Central memory CD8-positive, alpha-beta T cell (primary cell): ENCODE measurements around the gene CCT6A.
"Not testable (repeated sequence)": the region's sequence is repeated elsewhere in the genome, so short reads cannot be mapped to it uniquely, and the experiment has no call there.

Source experiments
- ATAC-seq: fragments of 150-1000 bp; cut with Tn5 transposase; replicated peaks from 2 replicates; pipeline ENCODE4 v1.10.0; 2022; ENCODE audit warnings: mild to moderate bottlenecking, moderate FRiP score, moderate number of reproducible peaks; ENCODE audit not compliant: poor library complexity, severe bottlenecking; ENCODE audit errors: extremely low read depth
- DNase-seq, 2 donors: peaks; one replicate each; pipeline ENCODE4 v3.0.0; 2021; ENCODE audit warnings: low spot score in 2 of 2
- H3K27ac Mint-ChIP-seq: one replicate; pipeline ENCODE4 v1.8.0; 2022; ENCODE audit warnings: low read depth, mild to moderate bottlenecking, moderate library complexity, mixed read lengths
- H3K27me3 Mint-ChIP-seq: one replicate; pipeline ENCODE4 v1.8.0; 2022; ENCODE audit warnings: mixed read lengths
- H3K36me3 Mint-ChIP-seq: one replicate; pipeline ENCODE4 v1.8.0; 2022; ENCODE audit warnings: mild to moderate bottlenecking, moderate library complexity, mixed read lengths; ENCODE audit not compliant: insufficient read depth
- H3K4me1 Mint-ChIP-seq: one replicate; pipeline ENCODE4 v1.8.0; 2022; ENCODE audit warnings: mixed read lengths
- H3K4me3 Mint-ChIP-seq: one replicate; pipeline ENCODE4 v1.8.0; 2022; ENCODE audit warnings: mild to moderate bottlenecking, moderate library complexity, mixed read lengths
- H3K9me3 Mint-ChIP-seq: one replicate; pipeline ENCODE4 v1.8.0; 2022; ENCODE audit warnings: mixed read lengths

The CCT6A gene

GRCh38 chr7:56092388-56092787 is 40.8 kb downstream of the CCT6A start:
- not testable (repeated sequence) for H3K27me3 Mint-ChIP-seq, H3K27ac Mint-ChIP-seq, H3K4me1 Mint-ChIP-seq, H3K9me3 Mint-ChIP-seq, H3K4me3 Mint-ChIP-seq, ATAC-seq, DNase-seq
- peaks cover 16% of the 10 kb centered on the region for H3K36me3 Mint-ChIP-seq

DNA sequence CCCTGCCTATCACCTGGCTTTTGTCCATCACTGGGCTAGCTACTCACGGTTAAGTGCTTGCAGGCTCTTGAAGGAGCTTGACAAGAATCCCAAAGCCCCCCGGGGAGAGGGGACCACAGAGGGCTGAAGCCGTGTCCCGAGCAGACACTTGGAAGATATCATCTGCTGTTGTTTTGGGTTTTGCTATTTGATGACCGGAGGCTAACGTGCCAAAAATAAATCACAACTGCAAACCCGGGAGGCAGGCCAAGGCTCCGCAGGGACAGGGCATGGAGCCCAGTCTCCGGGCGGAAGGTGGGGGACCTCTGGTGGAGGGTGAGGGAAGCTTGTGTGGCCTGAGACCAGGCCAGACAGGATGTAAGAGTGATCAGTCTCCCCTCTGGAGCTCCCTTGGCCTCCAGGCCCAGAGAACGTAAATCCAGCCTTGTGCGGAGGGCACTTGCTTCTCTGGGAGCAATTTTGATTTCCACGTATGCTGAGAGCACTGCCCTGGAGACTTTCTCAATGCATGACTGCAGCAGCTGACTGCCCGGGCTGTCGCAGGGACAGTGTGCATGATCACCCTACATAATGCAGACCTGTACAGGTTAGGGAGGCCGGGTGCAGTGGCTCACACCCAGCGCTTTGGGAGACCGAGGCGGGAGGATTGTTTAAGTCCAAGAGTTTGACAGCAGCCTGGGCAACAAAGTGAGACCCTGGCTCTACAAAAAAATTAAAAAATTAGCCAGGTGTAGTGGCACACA is 41.4 kb downstream of the CCT6A start, which contains the start of gene PHKG1:
PHKG1 (minus strand) TSS at position 164 of the 743 bp plus-strand sequence. CDS start 4,011 bp downstream, outside the sequence.
- Mint-ChIP-seq H3K27me3 (no peaks in the 10 kb centered on the region), H3K27ac (no peak within 1 kb of the TSS), H3K36me3 (peaks cover 18% of the 10 kb centered on the region), H3K4me1 (no peaks in the 10 kb centered on the region), H3K9me3 (no peaks in the 10 kb centered on the region), H3K4me3 (no peak within 1 kb of the TSS)
- ATAC-seq (no peak), DNase-seq (no peak)

DNA sequence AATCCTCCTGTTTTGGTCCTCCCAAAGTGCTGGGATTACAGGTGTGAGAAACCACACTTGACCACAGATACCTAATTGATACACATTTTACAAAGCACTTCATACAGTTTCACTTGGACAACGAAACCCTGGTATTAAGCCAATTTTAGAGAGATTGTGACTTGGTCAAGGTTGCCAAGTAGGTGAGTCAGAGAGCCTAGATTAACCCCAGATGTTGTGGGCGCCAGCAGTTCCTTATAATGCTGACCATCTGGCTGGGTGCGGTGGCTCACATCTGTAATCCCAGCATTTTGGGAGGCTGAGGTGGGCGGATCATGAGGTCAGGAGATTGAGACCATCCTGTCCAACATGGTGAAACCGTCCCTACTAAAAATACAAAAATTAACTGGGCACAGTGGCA is 46.1 kb downstream of the CCT6A start:
- Mint-ChIP-seq H3K27me3 (no peaks in the 10 kb centered on the region), H3K36me3 (peaks cover 42% of the 10 kb centered on the region), H3K9me3 (no peaks in the 10 kb centered on the region), H3K4me3 (no peak overlapping the region), H3K27ac (no peak overlapping the region), H3K4me1 (no peaks in the 10 kb centered on the region)
- DNase-seq (no peak), ATAC-seq (no peak)

GRCh38 chr7:56098187-56099008 is 46.8 kb downstream of the CCT6A start:
- H3K9me3 Mint-ChIP-seq, ATAC-seq, H3K27me3 Mint-ChIP-seq, H3K4me1 Mint-ChIP-seq, H3K4me3 Mint-ChIP-seq, DNase-seq, H3K27ac Mint-ChIP-seq: not testable (repeated sequence)
- peaks cover 45% of the 10 kb centered on the region for H3K36me3 Mint-ChIP-seq

DNA sequence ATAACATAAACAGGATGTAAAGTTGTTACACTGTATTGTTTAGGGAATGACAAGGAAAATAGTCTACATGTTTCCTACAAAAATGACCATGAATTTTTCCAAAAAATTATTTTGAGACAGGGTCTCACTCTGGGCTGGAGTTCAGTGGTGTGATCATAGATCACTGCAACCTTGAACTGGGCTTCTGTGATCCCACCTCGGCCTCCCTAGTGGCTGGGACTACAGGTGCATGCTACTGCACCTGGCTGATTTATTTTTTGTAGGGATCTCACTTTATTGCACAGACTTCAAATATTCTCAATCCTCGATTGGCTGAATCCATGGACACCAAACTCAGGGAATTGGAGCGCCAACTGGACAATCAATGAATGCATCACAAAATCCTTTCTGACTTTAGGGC is 48.1 kb downstream of the CCT6A start:
- ATAC-seq (no peak), DNase-seq (no peak)
- Mint-ChIP-seq H3K4me1 (peaks cover 5% of the 10 kb centered on the region), H3K27ac (no peak overlapping the region), H3K36me3 (peaks cover 50% of the 10 kb centered on the region), H3K9me3 (no peaks in the 10 kb centered on the region), H3K27me3 (no peaks in the 10 kb centered on the region), H3K4me3 (no peak overlapping the region)

- H3K4me3 Mint-ChIP-seq: peak overlapping the region; percentile 14
- H3K9me3 Mint-ChIP-seq, ATAC-seq, H3K27me3 Mint-ChIP-seq, DNase-seq, H3K27ac Mint-ChIP-seq: not testable (repeated sequence)
- H3K4me1 Mint-ChIP-seq: peaks cover 27% of the 10 kb centered on the region
- H3K36me3 Mint-ChIP-seq: peaks cover 56% of the 10 kb centered on the region
Measured at GRCh38 chr7:56104138-56104537, 52.6 kb downstream of the CCT6A start.

DNA sequence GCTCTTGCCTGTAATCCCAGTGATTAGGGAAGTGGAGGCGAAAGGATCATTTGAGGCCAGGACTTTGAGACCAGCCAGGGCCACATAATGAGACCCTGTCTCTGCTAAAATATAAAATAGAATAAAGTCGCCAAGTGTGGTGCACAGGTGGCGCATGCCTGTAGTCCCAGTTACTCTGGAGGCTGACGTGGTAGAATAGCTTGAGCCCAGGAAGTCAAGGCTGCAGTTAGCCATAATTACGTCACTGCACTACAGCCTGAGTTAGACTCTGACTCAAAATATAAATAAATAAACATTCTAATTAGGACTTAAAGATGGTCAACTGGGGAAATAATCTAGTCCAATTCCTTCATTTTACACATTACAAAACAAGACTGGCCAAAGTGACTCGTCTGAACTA is 53.9 kb downstream of the CCT6A start:
- Mint-ChIP-seq H3K4me3 (peak overlapping the region; percentile 99), H3K27me3 (no peaks in the 10 kb centered on the region), H3K4me1 (peaks cover 27% of the 10 kb centered on the region), H3K9me3 (no peaks in the 10 kb centered on the region), H3K27ac (peak overlapping the region; percentile 98), H3K36me3 (peaks cover 42% of the 10 kb centered on the region)
- ATAC-seq: peak; percentile 34
- DNase-seq: no peak

DNA sequence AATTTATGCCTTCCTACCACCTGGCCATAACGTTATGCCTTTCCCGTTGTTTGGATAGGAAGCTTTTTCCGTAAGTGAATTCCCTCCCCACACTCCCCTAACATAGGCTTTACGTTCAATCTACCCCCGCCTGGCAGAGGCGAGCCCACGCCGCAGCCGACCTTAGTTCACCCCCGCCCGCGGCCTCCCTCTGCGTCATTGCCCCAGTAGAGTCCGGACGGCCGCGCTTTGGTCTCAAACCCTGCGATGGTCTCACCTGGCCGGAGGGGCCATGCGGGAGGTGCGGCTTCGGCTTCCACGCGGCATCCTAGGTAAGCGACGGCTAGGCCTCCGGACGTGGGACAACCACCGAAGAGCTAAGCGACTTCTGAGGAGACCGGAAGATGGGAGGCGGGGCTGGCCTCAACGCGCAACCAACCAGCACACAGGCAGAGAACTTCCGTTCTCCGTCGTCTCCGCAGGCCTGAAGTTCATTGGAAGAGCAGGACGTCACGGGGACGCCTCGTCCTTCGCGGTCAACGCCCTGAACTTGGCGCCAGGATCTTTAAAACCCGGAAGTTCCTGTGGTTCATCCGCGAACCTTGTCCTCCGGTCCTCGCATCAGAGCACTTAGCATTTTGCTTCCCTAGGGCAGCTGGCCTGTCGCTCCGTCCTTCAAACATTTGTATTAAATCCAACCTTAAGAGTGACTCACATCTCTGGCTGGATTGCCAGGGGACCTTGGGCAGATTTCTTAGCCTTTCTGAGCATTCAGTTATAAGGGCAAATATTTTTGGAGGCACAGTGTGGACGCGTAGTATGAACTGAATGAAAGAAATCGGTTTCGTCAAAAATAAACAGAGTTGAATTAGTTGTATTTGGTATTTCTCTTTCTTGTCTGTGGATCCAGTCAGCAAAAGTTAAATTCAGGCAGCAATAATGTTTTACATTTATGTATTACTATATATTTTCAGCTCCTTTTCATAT is 54.8 kb downstream of the CCT6A start, which contains the start of gene CHCHD2:
CHCHD2 (minus strand) TSS at position 369 of the 966 bp plus-strand sequence; CDS start at position 306, 63 bp downstream.
- H3K27ac Mint-ChIP-seq: peak within 1 kb of the TSS; percentile 98
- peak; percentile 79 to 90 for DNase-seq
- peaks cover 33% of the 10 kb centered on the region for H3K36me3 Mint-ChIP-seq
- peak; percentile 96 for ATAC-seq
- peak within 1 kb of the TSS; percentile 99 for H3K4me3 Mint-ChIP-seq
- no peaks in the 10 kb centered on the region for H3K9me3 Mint-ChIP-seq
- H3K4me1 Mint-ChIP-seq: peaks cover 27% of the 10 kb centered on the region
- no peaks in the 10 kb centered on the region for H3K27me3 Mint-ChIP-seq

- DNase-seq (no peak), ATAC-seq (no peak)
- Mint-ChIP-seq H3K4me1 (peaks cover 27% of the 10 kb centered on the region), H3K36me3 (peaks cover 23% of the 10 kb centered on the region), H3K27ac (peak overlapping the region; percentile 98), H3K9me3 (no peaks in the 10 kb centered on the region), H3K27me3 (no peaks in the 10 kb centered on the region), H3K4me3 (no peak overlapping the region)
Measured at GRCh38 chr7:56107954-56108258, 56.3 kb downstream of the CCT6A start.

DNA sequence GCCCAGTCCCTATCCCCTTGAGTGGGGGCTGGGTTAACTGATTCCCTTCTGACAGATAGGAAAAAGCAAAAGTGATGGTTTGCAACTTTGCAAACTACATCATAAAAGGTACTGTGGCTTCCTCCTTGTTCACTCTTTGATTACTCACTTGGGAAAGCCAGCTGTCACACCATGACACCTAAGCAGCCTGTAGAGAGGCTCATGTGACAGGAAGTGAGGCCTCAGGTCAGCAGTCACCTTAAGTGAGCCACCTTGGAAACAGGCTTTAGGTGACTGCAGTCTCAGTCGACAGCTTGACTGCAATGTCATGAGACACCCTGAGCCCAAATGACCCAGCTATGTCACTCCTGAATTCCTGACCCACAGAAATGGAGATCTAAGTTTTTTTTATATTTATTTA is 59.0 kb downstream of the CCT6A start:
- ATAC-seq (no peak), DNase-seq (no peak)
- Mint-ChIP-seq H3K9me3 (no peaks in the 10 kb centered on the region), H3K36me3 (peaks cover 10% of the 10 kb centered on the region), H3K27ac (no peak overlapping the region), H3K4me3 (no peak overlapping the region), H3K4me1 (peaks cover 17% of the 10 kb centered on the region), H3K27me3 (no peaks in the 10 kb centered on the region)

- DNase-seq, H3K27ac Mint-ChIP-seq: not testable (repeated sequence)
- peaks cover 11% of the 10 kb centered on the region for H3K27me3 Mint-ChIP-seq
Measured at GRCh38 chr7:56112244-56112643, 60.7 kb downstream of the CCT6A start.

More at GRCh38 chr7:56112244-56112643, 60.7 kb downstream of the CCT6A start:
- H3K4me1 Mint-ChIP-seq, H3K4me3 Mint-ChIP-seq, ATAC-seq, H3K9me3 Mint-ChIP-seq, H3K36me3 Mint-ChIP-seq: not testable (repeated sequence)
